ENCODE measurements around the gene HEXD. TPM values are rescaled to one million over a fixed set of nuclear protein-coding genes. Genes with fewer than 3 reads are reported as not detected.

Gene HEXD
- total RNA-seq, 1 experiment from 2014 or later: 14.1 TPM

DNA sequence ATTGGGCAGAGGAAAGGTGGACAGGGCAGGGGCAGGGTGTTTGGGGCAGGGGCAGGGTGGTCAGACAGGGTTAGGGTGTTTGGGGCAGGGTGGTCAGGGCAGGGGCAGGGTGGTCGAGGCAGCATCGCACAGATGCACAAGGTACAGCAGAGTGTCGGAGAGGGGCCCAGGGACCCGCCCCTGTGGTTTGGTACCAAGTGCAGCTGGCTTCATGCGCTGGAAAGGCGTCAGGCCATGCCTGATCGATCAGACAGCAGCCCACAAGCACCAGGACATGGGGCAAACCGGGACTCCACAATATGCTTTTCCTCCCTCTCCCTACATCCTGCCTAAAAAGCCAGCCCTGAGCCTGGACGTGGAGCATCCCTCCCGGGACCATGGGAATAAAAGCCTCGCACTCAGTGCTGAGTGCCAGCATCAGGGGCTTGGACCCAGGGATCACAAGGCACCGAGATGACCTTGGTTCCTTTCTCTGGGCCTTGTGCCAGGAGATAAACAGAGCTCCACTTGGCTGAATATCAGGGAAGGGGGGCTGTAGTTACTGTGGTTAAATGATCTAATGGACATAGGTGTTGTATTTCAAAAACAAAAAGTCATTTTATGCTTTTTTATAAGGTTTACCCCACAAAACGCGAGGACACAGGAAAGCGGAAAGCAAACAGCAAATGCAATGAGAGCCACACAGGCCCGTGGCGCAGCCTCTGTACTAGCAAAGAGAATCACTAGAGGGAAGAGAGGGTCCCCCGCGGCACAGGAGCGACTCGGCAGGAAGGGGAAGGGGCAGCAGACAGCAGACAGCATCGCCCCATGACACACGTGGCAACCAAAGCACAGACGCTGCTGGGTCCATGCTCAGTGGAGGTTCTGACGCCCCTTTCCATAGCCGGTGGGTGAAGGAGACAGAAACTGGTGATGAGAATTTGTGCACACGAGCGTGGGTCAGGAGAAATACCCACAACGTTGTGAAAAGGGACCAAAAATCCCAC, 5.3 kb upstream of the HEXD start:
- DNase-seq (ENCODE audit: extremely low read depth, low read depth): no peak

DNA sequence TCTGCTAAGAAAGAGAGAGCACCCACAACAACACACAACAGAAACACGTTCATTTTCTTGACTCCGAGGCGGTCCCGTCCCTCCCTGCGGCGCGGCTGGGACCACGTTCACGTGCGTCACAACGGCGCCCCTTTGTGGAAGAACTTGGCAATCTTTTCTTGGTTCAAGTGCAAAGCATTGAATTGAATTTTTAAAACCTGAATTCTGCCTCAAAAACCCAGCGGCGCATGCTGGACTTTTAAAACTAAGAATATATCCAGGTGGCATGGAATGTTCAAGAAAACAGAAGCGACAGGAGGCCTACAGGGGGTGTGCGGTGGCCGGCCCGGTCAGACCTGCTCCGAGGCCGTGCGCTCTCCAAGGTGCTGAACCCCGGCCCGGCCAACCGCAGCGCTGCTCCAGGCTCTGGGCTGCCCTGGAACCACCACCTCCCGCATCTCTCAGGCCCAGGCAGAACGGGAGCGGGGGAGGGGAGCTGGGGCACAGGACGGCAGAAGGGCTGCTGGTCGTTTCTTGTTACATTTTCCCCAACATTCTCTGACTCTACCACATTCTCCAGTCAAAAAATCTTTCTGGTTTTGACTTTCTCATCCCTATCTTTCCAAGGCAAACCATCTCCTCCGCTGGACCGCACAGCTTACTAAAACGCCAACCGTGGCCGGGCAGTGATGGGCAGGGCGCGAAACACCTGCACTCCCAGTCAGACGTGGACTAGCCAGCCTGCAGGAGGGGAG, 3.4 kb upstream of the HEXD start:
- DNase-seq (ENCODE audit: extremely low read depth, low read depth): peak; percentile 58

DNA sequence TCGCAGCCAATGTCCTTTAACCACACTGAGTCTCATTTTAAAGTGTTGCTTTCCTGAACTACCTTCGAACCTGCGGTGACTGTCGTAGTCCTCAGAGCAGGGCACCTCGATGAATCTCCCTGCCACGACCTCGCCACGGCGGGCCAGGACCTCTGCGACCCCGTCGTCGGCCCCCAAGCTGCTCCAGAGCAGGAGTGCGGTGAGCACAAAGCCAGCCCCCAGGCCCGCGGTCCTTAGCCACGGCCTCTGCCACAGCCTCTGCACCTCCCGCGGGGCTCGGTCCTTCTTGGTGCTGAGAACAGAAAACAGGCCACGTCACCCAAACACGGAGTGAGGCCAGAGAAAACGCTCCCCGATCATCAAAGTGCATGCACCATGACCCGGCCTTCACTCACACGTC, 2.8 kb upstream of the HEXD start:
- no peak for DNase-seq (ENCODE audit: extremely low read depth, low read depth)

DNA sequence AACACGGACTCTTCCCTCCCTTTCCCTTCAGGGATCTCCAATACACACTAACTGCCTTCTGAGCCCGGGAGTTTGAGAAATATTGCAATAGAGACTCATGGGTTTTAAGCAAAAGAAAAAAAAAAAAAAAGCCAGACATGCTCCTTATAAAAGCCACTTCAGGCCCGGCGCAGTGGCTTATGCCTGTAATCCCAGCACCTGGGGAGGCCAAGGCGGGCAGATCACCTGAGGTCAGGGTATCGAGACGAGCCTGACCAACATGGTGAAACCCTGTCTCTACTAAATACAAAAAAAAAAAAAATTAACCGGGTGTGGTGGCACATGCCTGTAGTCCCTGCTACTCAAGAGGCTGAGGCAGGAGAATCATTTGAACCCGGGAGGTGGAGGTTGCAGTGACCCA, 2.4 kb upstream of the HEXD start:
- DNase-seq (ENCODE audit: extremely low read depth, low read depth): no peak

DNA sequence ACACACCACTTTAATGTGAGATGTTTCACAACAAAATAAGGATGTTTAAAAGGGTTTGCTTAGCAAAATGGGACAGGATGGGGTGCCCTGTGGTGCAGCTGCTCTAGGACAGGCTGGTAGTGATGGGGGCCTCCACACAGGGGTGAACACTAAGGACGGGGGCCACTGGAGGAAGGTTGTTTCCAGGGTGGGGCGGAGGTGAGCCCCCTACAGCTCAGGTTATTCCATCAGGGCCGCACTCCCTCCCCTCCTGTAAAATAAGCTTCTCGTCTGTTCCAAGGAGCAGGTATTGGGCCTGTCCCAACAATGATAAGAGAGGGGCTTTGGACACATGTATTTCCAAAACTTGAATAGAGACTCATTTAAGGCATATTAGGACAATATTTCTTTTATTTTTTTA, 1.9 kb upstream of the HEXD start:
- no peak for DNase-seq (ENCODE audit: extremely low read depth, low read depth)

DNA sequence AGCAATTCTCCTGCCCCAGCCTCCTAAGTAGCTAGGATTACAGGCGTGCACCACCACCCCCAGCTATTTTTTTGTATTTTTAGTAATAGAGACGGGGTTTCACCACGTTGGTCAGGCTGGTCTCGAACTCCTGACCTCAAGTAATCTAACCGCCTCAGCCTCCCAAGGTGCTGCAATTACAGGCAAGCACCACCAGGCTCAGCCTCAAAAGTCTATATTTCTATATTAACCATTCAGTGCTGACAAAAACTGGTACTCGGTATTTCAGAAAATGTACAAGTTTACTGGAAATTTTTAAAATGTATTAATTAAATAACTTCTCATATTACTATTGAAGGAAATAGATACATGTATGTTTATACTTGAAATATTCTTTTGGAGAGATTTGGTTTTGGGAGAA, 1.4 kb upstream of the HEXD start:
- DNase-seq (ENCODE audit: extremely low read depth, low read depth): no peak

DNA sequence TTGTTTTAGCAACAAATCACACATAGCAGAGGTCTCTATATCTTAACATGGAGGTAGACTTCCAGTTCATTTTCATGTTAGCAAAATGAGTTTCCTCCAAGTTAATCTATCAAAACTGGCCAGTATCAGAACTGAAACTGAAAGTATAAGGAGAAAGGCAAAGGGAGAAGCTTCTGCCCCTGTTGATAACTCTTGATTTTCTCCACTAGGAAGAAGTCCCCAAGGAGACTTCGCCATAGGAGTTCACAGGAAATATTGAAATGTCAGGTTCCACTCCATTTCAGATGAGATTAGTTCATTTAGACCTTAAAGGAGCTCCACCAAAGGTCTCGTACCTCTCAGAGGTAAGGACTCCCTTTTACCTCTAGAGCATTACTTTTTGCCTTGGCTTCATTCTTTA, 1.4 kb downstream of the HEXD start:
- no peak for DNase-seq (ENCODE audit: extremely low read depth, low read depth)

DNA sequence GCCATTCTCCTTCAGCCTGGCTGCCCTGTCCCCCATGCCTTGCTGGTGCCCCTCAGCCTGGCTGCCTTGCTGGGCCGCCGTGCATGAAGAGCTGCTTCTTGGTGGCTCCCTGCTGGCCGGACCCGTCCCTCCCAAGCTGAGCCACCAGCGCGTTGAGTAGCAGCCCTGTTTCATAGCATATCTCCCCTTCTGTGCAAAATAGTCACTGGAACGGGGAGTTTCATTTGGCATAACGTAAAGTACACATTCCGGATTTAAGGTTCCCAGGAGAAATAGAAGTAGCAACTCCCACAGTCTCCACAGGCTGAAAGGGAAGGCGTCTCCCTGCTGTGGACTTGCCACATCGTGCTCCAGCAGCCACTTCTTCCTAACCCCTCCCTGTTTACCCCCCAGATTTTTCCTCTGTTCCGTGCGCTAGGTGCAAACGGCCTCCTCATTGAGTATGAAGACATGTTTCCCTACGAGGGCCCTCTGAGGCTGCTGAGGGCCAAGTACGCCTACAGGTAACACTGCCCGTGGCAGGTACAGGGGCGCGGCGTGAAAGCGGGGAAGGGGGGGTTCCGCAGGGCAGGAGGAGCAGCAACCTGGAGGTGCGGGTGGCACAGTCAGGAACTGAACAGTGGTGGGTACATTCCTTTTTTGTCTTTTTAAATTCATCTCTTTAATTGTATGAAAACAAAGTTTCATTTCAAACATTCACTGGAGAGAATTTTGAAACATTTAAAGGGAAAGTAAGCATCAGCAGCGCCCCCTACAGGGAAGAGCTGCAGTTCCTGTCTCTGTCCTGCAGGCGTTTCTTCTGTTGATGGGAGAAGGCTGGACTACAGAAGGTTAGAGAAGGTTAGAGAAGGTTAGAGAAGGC, 6.1 kb downstream of the HEXD start:
- DNase-seq (ENCODE audit: extremely low read depth, low read depth): no peak

DNA sequence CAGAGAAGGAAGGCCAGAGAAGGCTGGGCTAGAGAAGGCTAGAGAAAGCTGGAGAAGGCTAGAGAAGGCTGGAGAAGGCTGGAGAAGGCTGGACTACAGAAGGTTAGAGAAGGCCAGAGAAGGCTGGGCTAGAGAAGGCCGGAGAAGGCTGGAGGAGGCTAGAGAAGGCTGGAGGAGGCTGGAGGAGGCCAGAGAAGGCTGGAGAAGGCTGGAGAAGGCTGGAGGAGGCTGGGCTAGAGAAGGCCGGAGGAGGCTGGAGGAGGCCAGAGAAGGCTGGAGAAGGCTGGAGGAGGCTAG, 6.7 kb downstream of the HEXD start:
- no peak for DNase-seq (ENCODE audit: extremely low read depth, low read depth)

DNA sequence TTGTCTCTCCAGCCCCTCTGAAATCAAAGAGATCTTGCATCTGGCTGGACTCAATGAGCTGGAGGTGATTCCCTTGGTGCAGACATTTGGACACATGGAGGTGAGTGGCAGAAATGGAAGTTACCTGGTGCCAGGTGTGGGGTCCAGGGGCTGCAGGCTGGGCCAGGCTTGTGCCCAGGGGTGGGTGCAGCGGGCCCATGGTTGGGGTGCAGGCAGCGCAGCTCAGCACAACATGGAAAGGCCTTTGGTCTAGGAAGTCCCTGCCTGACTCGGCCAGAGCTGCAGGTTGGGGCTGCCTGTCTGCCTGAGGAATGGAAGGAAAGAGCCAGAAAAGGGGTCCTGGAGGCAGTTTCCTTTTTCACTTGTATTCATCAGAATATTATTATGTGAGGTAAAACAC, 10.4 kb downstream of the HEXD start:
- DNase-seq (ENCODE audit: extremely low read depth, low read depth): no peak

DNA sequence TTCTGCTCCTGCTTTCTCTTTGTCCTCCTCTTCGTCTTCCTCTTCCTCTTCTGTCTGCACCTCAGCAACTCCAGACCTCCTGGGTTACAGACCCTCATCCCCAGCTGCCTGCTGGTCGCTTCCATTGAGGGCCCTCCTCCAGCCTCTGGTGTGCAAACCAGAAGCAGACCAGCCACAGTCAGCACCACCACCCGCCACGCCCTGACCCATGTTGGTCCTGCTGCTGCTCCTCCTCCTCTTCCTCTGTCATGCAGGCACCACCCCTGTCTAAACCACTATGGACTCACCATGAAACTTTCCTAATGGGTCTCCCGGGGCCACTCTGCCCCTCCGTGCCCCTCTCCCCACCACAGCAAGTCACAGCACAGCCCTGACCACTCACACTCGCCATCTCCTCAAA, 11.7 kb downstream of the HEXD start:
- no peak for DNase-seq (ENCODE audit: extremely low read depth, low read depth)

DNA sequence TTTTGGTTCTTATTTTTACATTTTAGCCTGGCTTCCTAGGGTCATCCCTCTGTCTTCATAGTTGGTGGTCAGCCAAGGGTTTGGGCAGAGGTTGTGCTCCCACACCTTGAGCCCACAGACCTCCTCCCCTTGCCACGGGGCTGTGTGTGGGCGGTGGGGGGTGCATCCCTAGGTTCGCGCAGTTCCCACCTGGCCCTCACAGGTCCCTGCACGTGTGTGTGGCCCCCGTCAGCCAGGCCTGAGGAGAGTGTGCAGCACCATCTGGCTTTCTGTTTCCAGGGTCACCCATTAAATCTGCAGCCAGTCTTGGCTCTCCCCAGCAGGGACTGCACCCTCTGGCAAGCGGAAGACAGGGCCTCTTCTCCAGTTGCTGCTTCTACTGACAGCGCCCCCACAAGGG, 13.9 kb downstream of the HEXD start:
- no peak for DNase-seq (ENCODE audit: extremely low read depth, low read depth)

DNA sequence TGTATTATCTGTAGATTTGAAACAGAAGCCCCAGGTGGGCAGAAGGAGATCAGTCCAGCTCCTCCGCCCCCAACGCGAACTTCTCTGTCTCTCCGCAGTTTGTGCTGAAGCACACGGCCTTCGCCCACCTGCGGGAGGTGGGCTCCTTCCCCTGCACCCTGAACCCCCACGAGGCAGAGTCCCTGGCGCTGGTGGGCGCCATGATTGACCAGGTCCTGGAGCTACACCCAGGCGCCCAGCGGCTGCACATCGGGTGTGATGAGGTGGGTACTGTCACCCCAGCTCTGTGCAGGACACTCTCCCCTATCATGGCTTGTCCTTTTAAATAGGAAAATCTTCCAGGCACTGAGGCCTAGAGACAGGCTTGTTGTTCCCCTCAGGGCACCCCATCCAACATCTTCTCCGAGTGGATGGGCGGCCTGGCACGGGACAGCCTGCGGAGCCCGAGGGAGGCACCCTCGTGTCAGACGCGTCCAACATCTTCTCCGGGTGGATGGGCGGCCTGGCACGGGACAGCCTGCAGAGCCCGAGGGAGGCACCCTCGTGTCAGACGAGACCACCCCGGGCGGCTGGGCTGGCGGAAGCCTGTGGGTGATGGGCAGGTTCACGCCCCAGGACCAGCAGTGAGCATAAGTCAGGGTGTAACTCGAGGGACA, 15.5 kb downstream of the HEXD start:
- no peak for DNase-seq (ENCODE audit: extremely low read depth, low read depth)

DNA sequence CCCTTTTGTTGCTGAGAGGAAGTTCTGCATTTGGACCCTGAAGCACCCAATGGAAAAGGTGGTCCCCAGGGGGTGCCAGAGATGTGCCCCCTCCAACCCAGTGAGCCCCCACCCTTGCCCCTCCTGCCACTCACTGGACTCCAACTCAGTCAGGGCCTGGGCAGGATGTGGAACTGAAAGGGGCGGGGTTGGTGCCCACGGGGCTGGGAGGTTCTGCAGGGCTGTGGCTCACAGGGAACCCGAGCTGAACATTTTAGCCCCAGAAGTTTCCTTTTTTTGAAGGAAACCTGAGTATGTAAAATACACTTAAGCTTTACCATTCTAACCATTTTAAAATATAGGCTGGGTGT, 16.0 kb downstream of the HEXD start:
- DNase-seq (ENCODE audit: extremely low read depth, low read depth): no peak

DNA sequence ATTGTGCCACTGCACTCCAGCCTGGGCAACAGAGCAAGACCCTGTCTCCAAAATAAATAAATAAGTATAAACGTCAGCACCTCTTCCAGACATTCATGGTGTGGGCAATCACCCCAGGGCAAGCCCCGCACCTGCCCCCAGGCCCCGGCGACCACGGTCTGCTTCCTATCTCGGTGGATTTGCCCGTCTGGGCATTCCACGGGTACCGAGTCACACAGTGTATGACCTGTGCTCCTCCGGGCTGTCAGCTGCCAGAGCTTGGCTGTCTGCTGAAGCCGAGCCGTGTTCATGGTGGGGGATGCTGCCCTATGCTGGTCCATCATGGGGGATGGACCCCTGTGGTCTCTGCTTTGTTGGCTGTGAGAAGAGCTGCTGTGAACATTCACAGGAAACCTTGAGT, 17.0 kb downstream of the HEXD start:
- no peak for DNase-seq (ENCODE audit: extremely low read depth, low read depth)

DNA sequence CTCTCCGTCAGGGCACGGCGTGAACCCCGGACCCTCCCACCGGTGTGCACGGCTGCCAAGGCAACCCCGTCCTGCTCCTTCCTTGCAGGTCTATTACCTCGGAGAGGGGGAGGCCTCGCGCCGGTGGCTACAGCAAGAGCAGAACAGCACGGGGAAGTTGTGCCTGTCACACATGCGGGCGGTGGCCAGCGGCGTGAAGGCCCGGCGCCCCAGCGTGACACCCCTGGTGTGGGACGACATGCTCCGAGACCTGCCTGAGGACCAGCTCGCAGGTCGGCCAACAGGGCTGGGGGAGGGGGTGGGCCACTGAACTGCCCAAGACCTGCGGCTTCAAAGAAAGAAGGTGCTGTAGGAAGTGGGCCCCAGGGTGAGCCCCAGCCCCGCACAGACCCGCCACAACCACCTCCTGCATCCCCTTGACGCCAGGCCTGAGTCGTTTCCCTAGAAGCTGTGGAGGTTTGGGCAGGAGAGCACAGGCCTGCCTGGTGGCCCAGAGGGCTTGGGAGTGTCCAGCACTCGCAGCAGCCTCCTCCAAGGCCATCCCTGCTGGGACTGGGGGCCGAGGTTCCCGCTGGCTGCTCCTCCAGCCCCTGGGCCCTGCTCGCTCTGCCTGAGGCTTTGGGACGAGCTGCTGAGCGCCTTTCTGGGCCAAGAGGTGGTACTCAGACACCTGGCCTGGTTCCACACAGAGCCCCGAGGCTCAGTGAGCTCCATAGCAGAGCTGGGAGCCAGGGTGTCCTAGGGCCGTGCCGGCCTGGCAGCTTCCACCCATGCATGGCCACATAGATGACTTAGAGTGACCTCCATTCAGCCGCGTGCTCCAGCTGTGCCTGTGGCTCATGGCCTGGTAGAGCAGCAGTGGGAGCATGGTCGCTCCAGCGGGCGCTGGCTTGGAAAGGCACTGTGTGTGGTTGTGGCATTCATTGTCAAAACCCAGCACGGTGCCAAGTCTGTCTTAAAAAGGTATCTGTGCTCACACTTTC, 17.7 kb downstream of the HEXD start:
- no peak for DNase-seq (ENCODE audit: extremely low read depth, low read depth)

DNA sequence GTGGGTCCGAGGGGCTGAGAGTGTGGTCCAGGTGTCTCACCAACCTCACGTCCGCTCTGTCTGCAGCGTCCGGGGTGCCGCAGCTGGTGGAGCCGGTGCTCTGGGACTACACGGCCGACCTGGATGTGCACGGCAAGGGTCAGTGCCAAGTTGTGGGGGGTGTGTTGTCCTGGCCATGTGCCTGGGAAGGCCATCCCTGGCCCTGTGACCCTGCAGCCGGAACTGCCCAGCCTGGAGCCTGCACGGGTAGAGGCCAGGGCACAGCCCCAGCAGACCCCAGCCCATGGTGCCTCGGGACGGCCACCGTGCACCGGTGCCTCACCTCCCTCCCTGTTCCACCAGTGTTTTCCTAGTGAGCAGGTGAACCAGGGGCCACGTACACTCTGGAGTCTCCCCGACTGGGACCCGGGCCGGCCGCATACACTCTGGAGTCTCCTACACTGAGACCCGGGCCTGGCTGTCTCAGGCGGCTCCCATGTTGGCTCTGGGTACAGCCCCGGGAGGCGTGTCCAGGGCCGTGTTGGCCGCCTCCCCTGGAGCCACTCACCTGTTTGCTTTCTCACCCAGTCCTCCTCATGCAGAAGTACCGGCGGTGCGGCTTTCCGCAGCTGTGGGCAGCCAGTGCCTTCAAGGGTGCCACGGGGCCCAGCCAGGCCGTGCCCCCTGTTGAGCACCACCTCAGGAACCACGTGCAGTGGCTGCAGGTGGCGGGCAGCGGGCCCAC, 18.6 kb downstream of the HEXD start:
- DNase-seq (ENCODE audit: extremely low read depth, low read depth): no peak

DNA sequence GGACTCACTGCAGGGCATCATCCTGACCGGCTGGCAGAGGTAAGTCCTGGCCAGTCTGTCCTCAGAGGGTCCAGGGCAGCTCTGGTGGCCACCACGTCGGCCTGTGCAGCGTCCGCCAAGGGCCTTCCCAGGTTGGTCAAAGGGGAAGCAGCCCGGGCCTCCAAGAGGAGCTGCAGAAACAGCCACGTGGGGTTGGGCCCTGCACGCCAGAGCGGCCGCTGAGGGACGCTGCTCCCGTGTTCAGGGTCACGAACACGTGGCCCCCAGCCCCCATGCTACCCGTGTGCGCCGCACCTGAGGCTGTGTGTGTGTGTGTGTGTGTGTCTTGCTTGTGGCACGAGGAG, 19.1 kb downstream of the HEXD start:
- DNase-seq (ENCODE audit: extremely low read depth, low read depth): no peak
